Endothelial cell (in vitro differentiated cells): ENCODE results near the gene GAL3ST3. TPM values are rescaled to one million over a fixed set of nuclear protein-coding genes. Genes with fewer than 3 reads are reported as not detected.
A peak's percentile ranks its signal among the peaks of the same experiment; 100 is the strongest.
"Not testable (repeated sequence)": the region's sequence is repeated elsewhere in the genome, so short reads cannot be mapped to it uniquely, and the experiment has no call there.

Experiments
- DNase-seq: peaks from one replicate; pipeline ENCODE4 v3.0.0; 2021; ENCODE audit warnings: low spot score
- H3K27ac Mint-ChIP-seq: one replicate; pipeline ENCODE4 v1.8.0; 2021; ENCODE audit warnings: mixed read lengths, inconsistent platforms; ENCODE audit not compliant: unreplicated experiment
- H3K27me3 Mint-ChIP-seq: one replicate; pipeline ENCODE4 v1.8.0; 2021; ENCODE audit warnings: mild to moderate bottlenecking, moderate library complexity, mixed read lengths, inconsistent platforms; ENCODE audit not compliant: unreplicated experiment
- H3K36me3 Mint-ChIP-seq: one replicate; pipeline ENCODE4 v1.8.0; 2021; ENCODE audit warnings: mild to moderate bottlenecking, low read depth, mixed read lengths, inconsistent platforms; ENCODE audit not compliant: unreplicated experiment
- H3K4me1 Mint-ChIP-seq: one replicate; pipeline ENCODE4 v1.8.0; 2021; ENCODE audit warnings: mild to moderate bottlenecking, mixed read lengths, inconsistent platforms; ENCODE audit not compliant: unreplicated experiment
- H3K4me3 Mint-ChIP-seq: one replicate; pipeline ENCODE4 v1.8.0; 2021; ENCODE audit warnings: mild to moderate bottlenecking, mixed read lengths, inconsistent platforms; ENCODE audit not compliant: unreplicated experiment
- H3K9me3 Mint-ChIP-seq: one replicate; pipeline ENCODE4 v1.8.0; 2021; ENCODE audit warnings: mixed read lengths, inconsistent platforms; ENCODE audit not compliant: unreplicated experiment
- CTCF ChIP-seq: fragments of 200-600 bp; sonication (generic); IDR thresholded peaks from one replicate; pipeline ENCODE4 v1.5.0; 2021; ENCODE audit warnings: antibody characterized with exemption; ENCODE audit not compliant: unreplicated experiment
- total RNA-seq: library from RNA; stranded (reverse); fragmentation: NEBNext Ultra II Directional; extraction: Animal tissue kit (Norgen Biotek cat#: 25700); gene quantifications from one replicate; pipeline ENCODE4 v1.2.1, GENCODE V29; 2021; ENCODE audit not compliant: unreplicated experiment

Gene GAL3ST3
- total RNA-seq, 1 donor from 2014 or later, result 0.87 TPM

- no peak for DNase-seq
- H3K4me1 Mint-ChIP-seq, result peaks cover 8% of the 10 kb centered on the region
- peaks cover 4% of the 10 kb centered on the region for H3K36me3 Mint-ChIP-seq
- peaks cover 16% of the 10 kb centered on the region for H3K27me3 Mint-ChIP-seq
- H3K9me3 Mint-ChIP-seq, result no peaks in the 10 kb centered on the region
- H3K27ac Mint-ChIP-seq, result no peak overlapping the region
- H3K4me3 Mint-ChIP-seq, result no peak overlapping the region
- no peak for TF ChIP-seq CTCF
These were observed 35.8 kb downstream of the GAL3ST3 start for GRCh38 chr11:66012946-66013761.

- H3K9me3 Mint-ChIP-seq, result no peaks in the 10 kb centered on the region
- DNase-seq, result no peak
- TF ChIP-seq CTCF, result no peak
These were observed 36.5 kb downstream of the GAL3ST3 start for GRCh38 chr11:66012371-66012945.

GRCh38 chr11:66011785-66012303, 37.1 kb downstream of the GAL3ST3 start, which contains the start of gene CST6:
TSS of gene CST6 (plus strand) at chr11:66012008. CDS start at chr11:66012045, 37 bp downstream.
- no peak within 1 kb of the TSS for H3K27ac Mint-ChIP-seq
- no peaks in the 10 kb centered on the region for H3K9me3 Mint-ChIP-seq
- TF ChIP-seq CTCF, result no peak

More at GRCh38 chr11:66012371-66012945, 36.5 kb downstream of the GAL3ST3 start:
- Mint-ChIP-seq H3K4me1 (peaks cover 12% of the 10 kb centered on the region), H3K4me3 (no peak overlapping the region), H3K27me3 (peaks cover 16% of the 10 kb centered on the region), H3K27ac (no peak overlapping the region), H3K36me3 (peaks cover 4% of the 10 kb centered on the region)

GRCh38 chr11:66011239-66011784, 37.6 kb downstream of the GAL3ST3 start:
- H3K4me1 Mint-ChIP-seq, result peaks cover 12% of the 10 kb centered on the region
- H3K4me3 Mint-ChIP-seq, result no peak overlapping the region
- H3K36me3 Mint-ChIP-seq, result peaks cover 4% of the 10 kb centered on the region
- TF ChIP-seq CTCF, result no peak
- peaks cover 13% of the 10 kb centered on the region for H3K27me3 Mint-ChIP-seq
- H3K9me3 Mint-ChIP-seq, result no peaks in the 10 kb centered on the region
- H3K27ac Mint-ChIP-seq, result no peak overlapping the region
- no peak for DNase-seq

More at GRCh38 chr11:66011785-66012303, 37.1 kb downstream of the GAL3ST3 start, which contains the start of gene CST6:
- DNase-seq, result no peak
- H3K27me3 Mint-ChIP-seq, result peaks cover 16% of the 10 kb centered on the region
- H3K36me3 Mint-ChIP-seq, result peaks cover 4% of the 10 kb centered on the region
- peaks cover 12% of the 10 kb centered on the region for H3K4me1 Mint-ChIP-seq
- no peak within 1 kb of the TSS for H3K4me3 Mint-ChIP-seq

- DNase-seq, H3K36me3 Mint-ChIP-seq, H3K9me3 Mint-ChIP-seq: not testable (repeated sequence)
- Mint-ChIP-seq H3K27ac (peak overlapping the region; percentile 42), H3K27me3 (peaks cover 13% of the 10 kb centered on the region), H3K4me3 (peak overlapping the region; percentile 42), H3K4me1 (peaks cover 12% of the 10 kb centered on the region)
These were observed 38.9 kb downstream of the GAL3ST3 start for GRCh38 chr11:66010036-66010435.
